Measurements from ENCODE around the gene PTGER3. TPM values are rescaled to one million over a fixed set of nuclear protein-coding genes. Genes with fewer than 3 reads are reported as not detected.
"Not testable (repeated sequence)": the region's sequence is repeated elsewhere in the genome, so short reads cannot be mapped to it uniquely, and the experiment has no call there.

The PTGER3 gene
- total RNA-seq, 2 experiments from 2014 or later, result not detected

GRCh38 chr1:70997793-70998192 lies 49.8 kb downstream of the PTGER3 start:
- H3K4me1 Mint-ChIP-seq, result peaks cover 2% of the 10 kb centered on the region
- no peak for DNase-seq
- H3K27ac Mint-ChIP-seq, result no peak overlapping the region
- peaks cover 11% of the 10 kb centered on the region for H3K27me3 Mint-ChIP-seq
- no peaks in the 10 kb centered on the region for H3K36me3 Mint-ChIP-seq
- H3K9me3 Mint-ChIP-seq, result no peaks in the 10 kb centered on the region
- no peak overlapping the region for H3K4me3 Mint-ChIP-seq

GRCh38 chr1:70994753-70995268 lies 52.8 kb downstream of the PTGER3 start:
- DNase-seq, result no peak
- Mint-ChIP-seq H3K4me3 (no peak overlapping the region), H3K9me3 (no peaks in the 10 kb centered on the region), H3K36me3 (no peaks in the 10 kb centered on the region), H3K27ac (no peak overlapping the region), H3K27me3 (peaks cover 6% of the 10 kb centered on the region), H3K4me1 (peaks cover 2% of the 10 kb centered on the region)

DNA sequence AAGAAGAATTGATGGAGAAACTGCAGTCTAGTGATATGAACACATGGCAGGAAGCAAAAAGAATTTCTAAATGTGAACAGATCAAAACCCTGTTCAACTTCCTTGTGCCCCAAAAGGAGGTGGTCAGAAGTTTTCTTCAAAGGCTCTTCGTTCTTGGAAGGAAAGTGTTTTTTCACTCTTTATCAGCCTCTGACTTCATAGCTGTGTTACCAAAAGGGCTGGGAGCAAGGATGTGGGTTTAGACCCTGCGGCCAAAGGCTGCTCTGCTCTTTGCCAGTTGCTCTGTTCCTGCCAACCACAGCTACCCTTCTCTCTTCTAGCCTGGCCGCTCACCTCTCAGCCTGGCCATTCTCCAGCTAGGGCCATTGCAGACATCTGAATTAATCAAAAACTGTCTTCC lies 53.8 kb downstream of the PTGER3 start:
- no peak overlapping the region for H3K4me3 Mint-ChIP-seq
- no peaks in the 10 kb centered on the region for H3K36me3 Mint-ChIP-seq
- H3K27me3 Mint-ChIP-seq, result peaks cover 3% of the 10 kb centered on the region
- DNase-seq, result no peak
- no peak overlapping the region for H3K27ac Mint-ChIP-seq
- no peaks in the 10 kb centered on the region for H3K9me3 Mint-ChIP-seq
- H3K4me1 Mint-ChIP-seq, result peaks cover 2% of the 10 kb centered on the region

- H3K4me1 Mint-ChIP-seq, result peaks cover 2% of the 10 kb centered on the region
- no peaks in the 10 kb centered on the region for H3K9me3 Mint-ChIP-seq
- H3K27ac Mint-ChIP-seq, result no peak overlapping the region
- peaks cover 3% of the 10 kb centered on the region for H3K27me3 Mint-ChIP-seq
- no peak overlapping the region for H3K4me3 Mint-ChIP-seq
- no peak for DNase-seq
- no peaks in the 10 kb centered on the region for H3K36me3 Mint-ChIP-seq
Observed at GRCh38 chr1:70992521-70992920, 55.1 kb downstream of the PTGER3 start.

DNA sequence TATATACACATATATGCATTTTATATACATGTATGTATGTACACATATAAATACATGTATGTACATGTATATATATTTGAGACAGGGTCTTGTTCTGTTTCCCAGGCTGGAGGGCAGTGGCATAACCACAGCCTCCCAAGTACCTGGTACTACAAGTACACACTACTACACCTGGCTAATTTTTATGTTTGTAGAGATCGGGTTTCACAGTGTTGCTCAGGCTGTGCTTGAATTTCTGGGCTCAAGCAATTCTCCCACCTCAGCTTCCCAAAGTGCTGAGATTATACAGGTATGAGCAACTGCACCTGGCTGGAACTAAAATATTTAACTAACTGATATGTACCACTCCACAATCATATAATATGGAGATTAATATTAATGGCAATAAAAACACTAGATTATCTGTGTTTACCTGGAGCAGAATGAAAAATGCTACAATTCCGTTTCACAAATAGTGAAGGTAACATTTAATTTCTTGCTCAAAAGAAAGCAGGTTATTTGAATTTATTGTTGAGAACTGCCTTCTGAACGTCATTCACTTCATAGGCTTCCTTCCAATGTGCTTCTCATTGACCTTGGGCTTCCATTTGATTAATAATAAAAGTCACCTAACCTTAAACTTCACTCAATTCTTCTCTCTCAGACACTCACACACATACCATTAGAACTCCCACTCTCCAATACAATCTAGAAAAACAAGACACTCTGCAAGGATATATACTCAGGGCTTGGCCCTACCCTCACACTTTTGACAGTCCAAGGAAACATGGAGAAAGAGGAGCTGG lies 57.0 kb downstream of the PTGER3 start:
- H3K36me3 Mint-ChIP-seq, result no peaks in the 10 kb centered on the region
- H3K4me3 Mint-ChIP-seq, result no peak overlapping the region
- H3K27me3 Mint-ChIP-seq, result peaks cover 3% of the 10 kb centered on the region
- DNase-seq, result no peak
- H3K9me3 Mint-ChIP-seq, result no peaks in the 10 kb centered on the region
- peaks cover 2% of the 10 kb centered on the region for H3K4me1 Mint-ChIP-seq
- no peak overlapping the region for H3K27ac Mint-ChIP-seq

GRCh38 chr1:70987497-70987896 lies 60.1 kb downstream of the PTGER3 start:
- H3K9me3 Mint-ChIP-seq, result no peaks in the 10 kb centered on the region
- no peaks in the 10 kb centered on the region for H3K4me1 Mint-ChIP-seq
- H3K36me3 Mint-ChIP-seq, result no peaks in the 10 kb centered on the region
- peaks cover 2% of the 10 kb centered on the region for H3K27me3 Mint-ChIP-seq
- no peak for DNase-seq
- H3K4me3 Mint-ChIP-seq, result no peak overlapping the region
- no peak overlapping the region for H3K27ac Mint-ChIP-seq

GRCh38 chr1:70985776-70986225 lies 61.8 kb downstream of the PTGER3 start:
- H3K4me1 Mint-ChIP-seq, H3K9me3 Mint-ChIP-seq, H3K27me3 Mint-ChIP-seq, H3K4me3 Mint-ChIP-seq, H3K36me3 Mint-ChIP-seq, DNase-seq, H3K27ac Mint-ChIP-seq: not testable (repeated sequence)

- DNase-seq, H3K36me3 Mint-ChIP-seq, H3K9me3 Mint-ChIP-seq, H3K27me3 Mint-ChIP-seq, H3K4me1 Mint-ChIP-seq, H3K4me3 Mint-ChIP-seq, H3K27ac Mint-ChIP-seq: not testable (repeated sequence)
Observed at GRCh38 chr1:70985278-70985677, 62.3 kb downstream of the PTGER3 start.

DNA sequence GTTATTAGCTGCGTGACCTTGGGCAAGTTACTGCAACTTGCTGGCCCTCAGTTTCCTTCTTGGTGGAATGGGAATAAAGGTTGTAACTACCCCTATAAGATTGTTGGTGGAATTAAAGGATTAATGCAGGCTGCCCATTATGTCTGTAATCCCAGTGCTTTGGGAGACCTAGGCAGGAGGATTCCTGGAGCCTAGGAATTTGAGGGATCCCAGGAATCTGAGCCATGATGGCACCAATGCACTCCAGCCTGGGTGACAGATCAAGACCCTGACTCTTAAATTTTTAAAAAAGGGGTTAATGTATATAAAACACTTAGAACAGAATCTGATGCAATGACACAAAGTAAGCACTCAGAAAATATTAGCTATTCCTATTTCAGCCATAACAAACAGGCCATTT lies 67.3 kb downstream of the PTGER3 start:
- DNase-seq, result no peak
- no peaks in the 10 kb centered on the region for H3K9me3 Mint-ChIP-seq
- H3K36me3 Mint-ChIP-seq, result no peaks in the 10 kb centered on the region
- H3K27ac Mint-ChIP-seq, result no peak overlapping the region
- no peak overlapping the region for H3K4me3 Mint-ChIP-seq
- peaks cover 2% of the 10 kb centered on the region for H3K27me3 Mint-ChIP-seq
- no peaks in the 10 kb centered on the region for H3K4me1 Mint-ChIP-seq

GRCh38 chr1:70979881-70980280 lies 67.7 kb downstream of the PTGER3 start:
- Mint-ChIP-seq H3K27me3 (peaks cover 2% of the 10 kb centered on the region), H3K4me1 (no peaks in the 10 kb centered on the region), H3K4me3 (no peak overlapping the region), H3K36me3 (no peaks in the 10 kb centered on the region), H3K27ac (no peak overlapping the region), H3K9me3 (no peaks in the 10 kb centered on the region)
- no peak for DNase-seq

DNA sequence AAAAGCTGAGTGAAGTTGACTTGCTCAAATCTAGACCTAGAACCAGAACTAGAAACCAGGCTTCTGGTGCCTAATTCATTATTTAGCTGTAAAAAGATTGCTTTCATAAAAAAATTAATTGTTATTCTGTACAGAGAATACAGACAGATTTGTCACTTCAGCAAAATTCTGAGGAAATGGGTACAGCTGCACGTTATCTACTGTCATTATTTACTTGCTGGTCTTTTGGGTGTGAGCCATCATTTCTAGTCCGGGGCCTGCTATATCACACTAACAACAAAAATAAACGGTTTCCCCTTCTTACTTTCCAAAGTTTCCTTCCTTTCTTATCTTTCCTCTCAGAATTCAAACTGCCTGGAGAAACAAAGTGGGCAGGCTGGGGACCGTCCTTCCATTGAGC lies 68.3 kb downstream of the PTGER3 start:
- no peak for DNase-seq
- H3K27me3 Mint-ChIP-seq, result peaks cover 2% of the 10 kb centered on the region
- no peaks in the 10 kb centered on the region for H3K36me3 Mint-ChIP-seq
- H3K4me3 Mint-ChIP-seq, result no peak overlapping the region
- H3K9me3 Mint-ChIP-seq, result no peaks in the 10 kb centered on the region
- H3K27ac Mint-ChIP-seq, result no peak overlapping the region
- H3K4me1 Mint-ChIP-seq, result no peaks in the 10 kb centered on the region

- H3K4me1 Mint-ChIP-seq, result no peaks in the 10 kb centered on the region
- no peak overlapping the region for H3K4me3 Mint-ChIP-seq
- H3K9me3 Mint-ChIP-seq, result no peaks in the 10 kb centered on the region
- no peak for DNase-seq
- peaks cover 2% of the 10 kb centered on the region for H3K27me3 Mint-ChIP-seq
- no peaks in the 10 kb centered on the region for H3K36me3 Mint-ChIP-seq
- no peak overlapping the region for H3K27ac Mint-ChIP-seq
Observed at GRCh38 chr1:70978623-70979022, 69.0 kb downstream of the PTGER3 start.

DNA sequence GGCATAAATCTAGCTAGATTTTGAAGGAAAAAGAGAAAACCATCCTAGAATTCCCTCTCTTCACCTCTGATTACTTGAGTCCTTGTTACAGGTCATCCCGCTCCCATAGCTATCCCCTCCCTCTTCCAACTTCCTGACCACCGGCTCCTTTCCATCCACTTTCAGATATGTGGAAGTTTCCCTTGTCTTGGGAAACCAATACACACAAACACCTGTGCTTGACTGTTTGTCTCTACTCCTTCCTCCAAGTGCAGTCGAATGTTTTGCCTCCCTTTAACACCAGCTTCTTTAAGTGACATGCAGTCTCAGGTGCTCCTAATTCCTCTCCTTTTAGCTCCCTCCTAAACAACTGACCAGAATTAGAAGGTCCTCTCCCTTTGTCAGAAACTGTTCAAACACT lies 70.0 kb downstream of the PTGER3 start:
- DNase-seq, result no peak
- no peak overlapping the region for H3K27ac Mint-ChIP-seq
- no peaks in the 10 kb centered on the region for H3K36me3 Mint-ChIP-seq
- H3K9me3 Mint-ChIP-seq, result no peaks in the 10 kb centered on the region
- H3K27me3 Mint-ChIP-seq, result no peaks in the 10 kb centered on the region
- H3K4me3 Mint-ChIP-seq, result no peak overlapping the region
- no peaks in the 10 kb centered on the region for H3K4me1 Mint-ChIP-seq

- no peaks in the 10 kb centered on the region for H3K27me3 Mint-ChIP-seq
- H3K27ac Mint-ChIP-seq, result no peak overlapping the region
- H3K4me3 Mint-ChIP-seq, result no peak overlapping the region
- no peak for DNase-seq
- no peaks in the 10 kb centered on the region for H3K36me3 Mint-ChIP-seq
- H3K4me1 Mint-ChIP-seq, result no peaks in the 10 kb centered on the region
- H3K9me3 Mint-ChIP-seq, result no peaks in the 10 kb centered on the region
Observed at GRCh38 chr1:70977041-70977440, 70.6 kb downstream of the PTGER3 start.

DNA sequence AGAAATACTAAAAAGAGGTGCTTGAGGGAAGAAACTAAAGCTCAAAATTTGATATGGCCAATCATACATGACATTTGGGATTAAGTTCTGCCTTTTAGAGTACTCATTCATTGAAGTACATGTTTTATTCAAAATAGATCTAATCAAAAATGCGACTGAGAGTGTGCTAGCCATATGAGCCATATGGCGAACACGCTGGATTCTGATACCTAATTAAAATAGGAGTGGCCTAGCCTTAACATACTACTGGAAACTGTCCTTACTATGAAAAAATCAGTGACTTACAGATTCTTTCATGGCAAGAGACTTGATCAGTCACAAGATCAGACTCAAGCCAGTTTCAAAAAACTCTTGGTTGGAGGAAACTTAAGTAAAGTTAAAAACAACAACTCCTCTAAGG lies 73.9 kb downstream of the PTGER3 start:
- Mint-ChIP-seq H3K36me3 (no peaks in the 10 kb centered on the region), H3K4me3 (no peak overlapping the region), H3K27me3 (no peaks in the 10 kb centered on the region), H3K4me1 (no peaks in the 10 kb centered on the region), H3K27ac (no peak overlapping the region), H3K9me3 (no peaks in the 10 kb centered on the region)
- no peak for DNase-seq

- H3K9me3 Mint-ChIP-seq, result peaks cover 1% of the 10 kb centered on the region
- no peaks in the 10 kb centered on the region for H3K36me3 Mint-ChIP-seq
- no peak for DNase-seq
- no peak overlapping the region for H3K27ac Mint-ChIP-seq
- no peak overlapping the region for H3K4me3 Mint-ChIP-seq
- H3K27me3 Mint-ChIP-seq, result peaks cover 4% of the 10 kb centered on the region
- H3K4me1 Mint-ChIP-seq, result no peaks in the 10 kb centered on the region
Observed at GRCh38 chr1:70970407-70970806, 77.2 kb downstream of the PTGER3 start.

Data from activated naive CD8-positive, alpha-beta T cell treated with anti-CD3 and anti-CD28 coated beads for 36 hours (primary cell).